ENCODE results near the gene PANX2.
A peak's percentile ranks its signal among the peaks of the same experiment; 100 is the strongest.

PANX2 gene

DNA sequence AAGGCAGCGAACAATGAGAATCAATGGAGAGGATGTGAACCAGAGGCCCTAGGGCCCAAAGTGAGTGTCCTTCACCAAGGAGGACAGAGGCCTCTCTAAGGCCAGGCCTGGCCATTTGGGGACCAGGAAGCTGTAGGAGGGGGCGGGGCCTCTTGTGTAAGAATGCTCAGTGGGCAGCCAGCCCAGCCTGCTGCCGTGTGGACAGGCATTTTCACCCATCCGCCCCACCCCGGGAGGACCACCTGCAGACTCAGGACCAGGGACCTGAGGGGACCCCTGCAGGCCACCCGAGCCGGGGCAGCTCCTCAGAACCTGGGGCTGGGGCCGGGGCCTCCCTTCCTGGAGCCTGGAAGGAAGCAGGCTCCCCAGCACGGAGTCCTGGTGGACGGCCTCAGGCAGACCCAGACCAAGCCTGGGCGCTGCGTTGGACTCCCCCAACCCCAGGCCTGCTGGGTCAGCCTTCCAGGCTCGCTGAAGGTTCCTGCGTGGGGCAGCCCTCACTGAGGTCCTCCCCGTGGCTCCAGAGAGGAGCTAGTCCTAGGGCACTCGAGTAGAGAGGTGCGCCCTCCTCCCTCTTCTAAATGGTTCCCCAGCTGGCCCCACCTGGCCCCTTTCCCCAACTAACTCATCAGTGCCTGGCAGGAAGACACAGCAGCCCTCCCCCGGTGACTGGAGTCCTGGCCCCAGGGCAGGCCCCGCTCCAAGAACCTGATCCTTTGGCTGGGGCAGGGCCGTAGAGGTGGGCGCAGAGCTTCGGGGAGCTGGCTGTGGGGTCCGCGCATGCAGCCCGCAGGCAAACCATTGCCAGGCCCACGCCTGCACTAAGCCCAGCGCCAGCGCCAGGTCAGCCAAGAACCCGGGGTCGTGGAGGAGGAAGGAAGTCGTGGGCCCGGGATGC lies 13.7 kb downstream of the PANX2 start:
- no peak for DNase-seq (ENCODE audit: low read depth)

DNA sequence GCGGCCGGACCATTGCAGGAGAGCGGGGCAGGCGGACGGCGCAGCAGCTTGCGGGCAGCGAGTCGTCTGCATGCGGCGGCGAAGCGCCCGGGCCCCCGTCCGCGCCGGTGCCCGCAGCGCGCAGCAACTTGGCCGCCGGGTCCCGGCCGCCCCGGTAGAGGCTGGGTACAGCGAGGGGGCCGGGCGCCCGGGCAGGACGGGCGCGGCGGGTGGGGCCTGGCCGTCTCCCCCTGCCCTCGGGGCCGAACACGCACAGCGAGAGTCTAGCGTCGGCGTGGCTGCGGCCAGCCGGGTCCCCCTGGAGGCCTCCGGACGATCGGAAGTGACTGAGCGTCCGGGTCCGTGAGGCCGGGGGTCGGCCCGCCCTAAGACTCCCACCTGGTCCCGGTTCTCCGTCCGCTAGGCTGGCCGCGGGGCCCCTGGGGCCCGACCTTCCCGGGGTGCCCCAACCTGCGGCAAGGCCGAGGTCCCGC lies 14.4 kb downstream of the PANX2 start:
- DNase-seq (ENCODE audit: low read depth): no peak

DNA sequence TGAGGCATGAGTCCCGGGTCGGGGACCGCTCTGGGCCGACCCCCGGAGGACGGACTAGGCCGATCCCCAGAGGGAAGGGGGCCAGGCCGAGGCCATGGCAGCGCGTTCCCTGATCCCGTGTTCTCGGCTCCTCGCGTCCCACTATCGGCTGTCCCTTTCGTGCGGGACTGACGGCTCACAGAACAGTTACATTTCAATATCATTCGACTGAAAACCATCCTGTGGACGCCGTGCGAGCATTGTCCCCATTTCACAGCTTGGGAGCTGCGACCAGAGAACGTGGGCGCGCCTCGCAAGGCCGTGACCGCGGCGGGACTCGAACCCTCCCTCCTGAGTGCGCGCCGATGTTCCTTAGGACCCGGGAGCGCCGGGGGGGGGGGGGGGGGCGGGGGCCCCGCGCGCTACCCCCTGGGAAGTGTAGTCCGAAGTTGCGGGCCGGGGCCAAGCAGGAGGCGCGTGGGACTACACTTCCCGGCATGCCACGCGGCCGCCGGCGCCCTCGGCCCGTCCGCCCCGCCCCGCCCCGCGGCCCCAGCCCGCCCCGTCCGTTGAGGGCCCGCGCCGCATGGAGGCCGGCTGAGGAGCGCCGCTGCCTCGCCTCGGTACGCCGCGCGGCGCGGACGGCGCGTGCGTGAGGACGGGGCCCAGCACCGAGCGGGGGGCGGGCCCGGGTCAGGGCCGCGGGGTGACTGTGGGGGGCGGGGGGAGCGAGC lies 15.0 kb downstream of the PANX2 start, which contains the start of gene TRABD:
TRABD (plus strand) TSS at position 539 of the 713 bp plus-strand sequence. CDS start 7,148 bp downstream, outside the sequence.
- DNase-seq (ENCODE audit: low read depth): peak; percentile 82

DNA sequence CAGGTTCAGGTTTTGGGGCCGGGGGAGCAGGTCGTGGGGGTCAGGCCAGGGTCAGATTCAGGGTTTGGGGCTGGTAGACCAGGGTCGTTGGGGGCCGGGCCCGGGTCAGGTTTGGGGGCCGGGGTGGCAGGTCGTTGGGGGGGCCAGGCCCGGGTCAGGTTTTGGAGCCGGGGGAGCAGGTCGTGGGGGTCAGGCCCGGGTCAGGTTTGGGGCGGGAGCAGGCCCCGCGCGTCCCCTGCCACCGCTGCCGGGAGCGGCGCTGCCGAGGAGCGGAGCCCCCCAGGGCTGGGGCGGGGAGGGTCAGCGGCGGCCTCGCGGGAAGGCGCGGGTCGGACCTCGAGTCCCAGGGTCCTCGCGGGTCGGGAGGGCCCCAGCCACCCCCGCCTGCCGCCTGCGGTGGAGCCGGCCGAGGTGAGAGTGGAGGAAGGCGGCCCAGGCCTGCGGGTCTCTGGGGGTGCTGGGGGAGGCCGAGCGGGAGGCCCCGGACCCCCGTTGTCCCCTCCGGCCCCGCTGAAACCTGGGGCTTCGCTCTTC lies 15.7 kb downstream of the PANX2 start:
- no peak for DNase-seq (ENCODE audit: low read depth)

DNA sequence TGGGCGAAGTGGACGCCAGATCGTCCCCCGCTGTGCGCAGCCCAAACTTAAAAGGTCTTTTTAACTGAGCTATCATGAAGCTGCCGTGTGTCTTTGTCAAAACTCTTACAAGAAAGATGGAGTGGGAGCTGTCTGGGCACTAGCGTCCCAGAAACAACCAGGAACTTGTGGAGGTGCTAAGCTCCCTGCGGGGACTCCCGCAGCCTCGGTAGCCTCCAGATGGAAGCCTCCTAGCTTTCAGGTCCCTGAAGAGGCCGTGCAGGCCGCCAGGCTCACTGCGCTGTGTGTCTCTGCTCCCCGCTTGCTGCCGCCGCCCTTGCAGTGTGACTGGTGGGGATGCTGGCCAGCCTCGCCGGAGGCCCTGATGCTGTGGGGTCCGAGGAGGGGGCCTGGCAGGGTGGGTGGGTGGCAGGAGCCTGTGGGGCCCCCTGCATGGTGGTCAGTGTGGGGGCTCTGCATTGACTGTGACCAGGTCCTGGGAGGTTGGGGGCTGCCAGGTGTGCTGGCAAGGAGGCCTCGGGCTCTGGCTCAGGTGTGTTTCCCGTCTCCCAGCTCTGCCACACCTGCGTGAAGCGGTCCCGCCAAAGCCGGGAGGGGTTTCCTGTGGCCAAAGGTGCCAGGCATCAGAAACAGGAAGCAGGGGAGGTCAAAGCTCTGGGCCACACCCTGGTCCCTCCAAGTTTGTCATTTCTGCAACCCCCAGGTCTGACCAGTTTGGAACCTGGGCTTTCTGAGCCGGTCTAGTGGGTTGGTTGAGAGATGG lies 16.4 kb downstream of the PANX2 start:
- no peak for DNase-seq (ENCODE audit: low read depth)

- no peak for DNase-seq (ENCODE audit: low read depth)
Measured at GRCh38 chr22:50188356-50188755, 17.8 kb downstream of the PANX2 start.

- DNase-seq (ENCODE audit: low read depth): no peak
Measured at GRCh38 chr22:50189184-50189848, 18.8 kb downstream of the PANX2 start.

DNA sequence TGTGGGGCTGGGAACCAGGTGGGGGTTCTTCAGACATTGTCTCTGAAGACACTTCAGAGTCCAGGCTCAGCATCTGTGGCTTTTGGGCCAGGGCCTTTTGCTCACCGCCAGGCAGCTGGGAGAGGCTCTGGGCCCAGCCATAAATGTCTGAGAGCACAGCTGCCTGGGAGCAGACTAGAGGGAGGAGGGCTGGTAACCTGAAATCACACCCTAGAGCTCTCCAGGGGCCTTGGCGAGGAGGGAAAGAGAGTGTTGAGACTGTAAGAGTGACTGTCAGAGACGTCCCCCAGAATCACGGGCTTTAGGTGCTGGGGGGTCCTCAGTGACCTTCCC lies 19.3 kb downstream of the PANX2 start:
- no peak for DNase-seq (ENCODE audit: low read depth)

GRCh38 chr22:50190182-50190940 lies 19.8 kb downstream of the PANX2 start:
- peak; percentile 74 for DNase-seq (ENCODE audit: low read depth)

- peak; percentile 52 for DNase-seq (ENCODE audit: low read depth)
Measured at GRCh38 chr22:50190941-50191741, 20.6 kb downstream of the PANX2 start.

DNA sequence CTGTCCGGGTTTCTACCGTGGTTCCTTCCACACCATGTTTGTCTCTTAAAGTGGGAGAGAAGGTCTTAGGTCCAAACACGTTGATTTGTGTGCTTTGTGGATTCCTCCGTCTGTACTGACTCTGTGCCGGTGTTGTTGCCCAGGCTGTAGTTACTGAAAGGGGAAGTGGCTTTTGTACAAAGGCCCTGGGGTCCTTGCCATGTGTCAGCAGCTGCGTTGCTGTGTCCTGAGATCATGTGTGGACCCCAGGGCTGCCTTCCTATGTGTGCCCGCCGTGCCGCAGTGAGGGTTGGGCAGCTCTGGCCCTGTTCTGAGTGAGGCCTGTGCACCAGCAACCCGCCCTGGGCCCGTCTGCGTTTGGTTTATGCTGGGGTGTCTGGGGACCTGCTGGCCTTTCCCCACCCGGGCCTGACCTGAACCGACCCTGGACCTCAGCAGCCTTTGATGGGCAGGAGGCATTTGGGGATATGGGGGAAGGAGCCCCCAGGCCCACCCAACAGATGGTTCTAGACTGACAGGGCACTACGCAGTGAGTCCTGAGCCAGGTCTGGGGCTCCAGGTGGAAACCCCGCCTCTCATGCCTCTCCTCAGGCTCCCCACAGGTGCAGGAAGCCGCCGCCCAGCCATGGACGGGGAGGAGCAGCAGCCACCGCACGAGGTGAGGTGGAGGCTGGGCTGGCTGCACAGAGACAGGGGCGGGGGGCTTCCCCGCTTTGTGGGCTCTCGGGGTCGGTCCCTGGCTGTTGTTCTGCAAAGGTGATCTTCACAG lies 22.1 kb downstream of the PANX2 start:
- DNase-seq (ENCODE audit: low read depth): no peak

DNA sequence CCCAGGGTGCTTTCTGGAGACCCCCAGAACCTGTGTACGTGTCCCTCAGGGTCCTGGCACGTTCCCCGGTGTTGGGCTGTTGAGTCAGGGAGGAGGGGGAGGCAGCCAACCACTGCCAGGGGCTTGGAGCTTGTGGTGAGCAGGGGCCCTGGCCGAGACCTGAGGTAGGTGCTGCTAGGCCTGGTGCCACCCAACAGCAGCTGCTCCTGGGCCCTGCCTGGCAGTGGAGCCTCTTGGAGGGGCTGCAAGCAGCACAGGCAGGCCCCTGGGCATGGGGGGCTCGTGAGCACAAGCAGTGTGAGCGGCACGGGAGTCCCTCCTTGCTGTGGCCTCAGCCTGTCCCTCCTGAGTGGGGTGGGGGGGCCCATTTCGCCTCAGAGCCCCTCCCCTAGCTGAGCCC lies 23.1 kb downstream of the PANX2 start:
- DNase-seq (ENCODE audit: low read depth): no peak

- DNase-seq (ENCODE audit: low read depth): no peak
Measured at GRCh38 chr22:50194037-50194805, 23.7 kb downstream of the PANX2 start.

- no peak for DNase-seq (ENCODE audit: low read depth)
Measured at GRCh38 chr22:50196256-50196655, 25.7 kb downstream of the PANX2 start.

DNA sequence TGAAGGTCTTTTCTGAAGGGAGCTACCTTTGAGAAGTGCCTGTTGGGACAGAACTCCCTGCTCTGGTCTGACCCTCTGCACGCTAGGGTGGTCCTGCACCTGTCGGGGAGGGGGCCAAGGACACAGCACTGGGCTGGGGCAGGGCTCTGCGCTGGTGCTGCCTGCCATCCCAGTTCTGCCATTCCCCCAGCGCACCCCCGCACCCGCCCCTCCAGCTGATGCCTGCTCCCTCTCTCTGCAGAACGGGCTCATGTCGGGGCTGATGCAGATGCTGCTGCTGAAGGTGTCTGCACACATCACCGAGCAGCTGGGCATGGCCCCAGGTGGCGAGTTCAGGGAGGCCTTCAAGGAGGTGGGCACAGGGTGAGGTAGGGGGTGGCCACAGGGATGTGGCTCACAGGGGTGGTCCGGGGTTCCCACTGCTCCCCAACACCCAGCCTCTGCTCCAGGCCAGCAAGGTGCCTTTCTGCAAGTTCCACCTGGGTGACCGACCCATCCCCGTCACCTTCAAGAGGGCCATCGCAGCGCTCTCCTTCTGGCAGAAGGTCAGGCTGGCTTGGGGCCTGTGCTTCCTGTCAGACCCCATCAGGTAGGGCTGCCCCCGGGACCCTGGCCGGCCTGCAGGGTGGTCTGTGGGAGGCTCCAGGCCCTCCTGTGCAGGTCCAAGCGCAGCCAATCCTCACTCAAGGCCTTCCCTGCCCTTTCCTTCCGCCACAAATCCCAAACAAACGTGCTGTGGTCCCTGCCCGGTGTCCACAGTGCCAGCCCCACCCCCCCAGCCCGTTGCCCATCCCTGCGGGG lies 26.7 kb downstream of the PANX2 start:
- DNase-seq (ENCODE audit: low read depth): no peak

GRCh38 chr22:50197856-50198623 lies 27.5 kb downstream of the PANX2 start:
- no peak for DNase-seq (ENCODE audit: low read depth)

DNA sequence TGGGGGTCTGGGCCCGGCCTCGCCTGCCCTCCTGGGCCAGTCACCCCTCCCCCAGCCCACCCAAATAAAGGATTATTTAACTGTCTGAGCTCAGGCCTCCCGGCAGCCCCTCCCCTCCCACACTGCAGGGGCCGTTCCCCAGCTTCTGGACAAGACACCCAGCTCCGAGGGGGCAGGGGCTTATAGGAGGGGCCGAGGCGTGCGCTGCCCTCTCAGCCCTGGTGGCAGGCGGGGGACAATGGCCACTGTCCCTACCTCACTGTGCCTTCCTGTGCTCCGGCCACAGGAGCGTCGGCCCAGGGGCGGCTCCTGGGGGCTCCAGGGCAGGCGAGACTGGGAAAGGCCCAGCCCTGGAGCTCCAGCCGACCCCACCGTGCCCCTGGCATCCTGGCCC lies 28.1 kb downstream of the PANX2 start:
- DNase-seq (ENCODE audit: low read depth): no peak
